Panc1 (cell line): ENCODE measurements around the gene SPOCK1.

Experiments used
- POLR2AphosphoS5 ChIP-seq: IDR thresholded peaks from 2 replicates; pipeline ENCODE4 v1.6.1; 2012; ENCODE audit warnings: mild to moderate bottlenecking, low read depth, low read length, moderate library complexity
- REST ChIP-seq, 2 experiments: IDR thresholded peaks; 2 replicates each; pipeline ENCODE4 v1.6.1; 2011 to 2012; ENCODE audit warnings: low read depth in 2 of 2, control low read depth in 1 of 2, low read length in 1 of 2, mild to moderate bottlenecking in 1 of 2, moderate library complexity in 1 of 2; ENCODE audit not compliant: insufficient read depth in 1 of 2
- TCF7L2 ChIP-seq: IDR thresholded peaks from 2 replicates; pipeline ENCODE4 v1.6.1; 2011; ENCODE audit warnings: mild to moderate bottlenecking, low read depth, low read length, inconsistent platforms
- TF ChIP-seq, protein P1 (sequence below): fragments of 450-650 bp; IDR thresholded peaks from 2 replicates; pipeline ENCODE4 v1.5.1; 2017; ENCODE audit warnings: mild to moderate bottlenecking

DNA sequence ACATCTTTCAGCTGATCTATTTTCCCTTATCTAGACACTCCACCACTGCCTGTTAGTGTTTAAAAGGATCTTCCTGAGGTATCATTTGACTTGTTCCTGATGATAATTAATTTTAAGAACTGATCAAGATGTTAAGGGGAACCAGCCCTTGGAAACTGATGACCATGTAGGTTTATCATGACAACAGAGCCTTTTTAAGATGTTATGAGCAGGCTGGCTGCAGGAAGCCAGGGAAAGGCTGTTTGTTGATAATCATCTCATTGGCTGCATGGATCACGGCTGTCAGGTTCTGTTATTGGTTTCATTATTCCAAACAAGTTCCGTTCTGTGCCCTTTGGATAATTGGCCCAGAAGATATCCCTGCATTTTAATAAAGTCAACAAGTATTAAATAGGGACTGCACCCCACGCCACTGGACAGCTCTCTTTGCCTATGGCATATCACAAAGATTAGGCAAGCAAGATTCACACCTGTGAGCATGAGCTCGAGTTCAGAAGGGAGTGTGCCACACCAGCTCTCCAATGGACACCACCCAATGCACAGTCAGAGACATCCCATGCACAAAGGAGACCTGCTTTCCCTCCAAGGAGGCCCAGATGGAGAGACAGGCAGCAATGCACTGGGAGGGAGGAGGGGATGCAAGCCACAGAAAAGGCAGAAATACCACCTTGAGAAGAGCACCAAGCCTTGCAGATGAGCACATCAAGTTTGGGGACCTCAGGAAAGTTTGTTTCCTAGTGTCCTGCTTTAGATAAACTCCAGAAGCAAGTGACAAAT lies 88.7 kb downstream of the SPOCK1 start:
- TF ChIP-seq, protein P1, sequence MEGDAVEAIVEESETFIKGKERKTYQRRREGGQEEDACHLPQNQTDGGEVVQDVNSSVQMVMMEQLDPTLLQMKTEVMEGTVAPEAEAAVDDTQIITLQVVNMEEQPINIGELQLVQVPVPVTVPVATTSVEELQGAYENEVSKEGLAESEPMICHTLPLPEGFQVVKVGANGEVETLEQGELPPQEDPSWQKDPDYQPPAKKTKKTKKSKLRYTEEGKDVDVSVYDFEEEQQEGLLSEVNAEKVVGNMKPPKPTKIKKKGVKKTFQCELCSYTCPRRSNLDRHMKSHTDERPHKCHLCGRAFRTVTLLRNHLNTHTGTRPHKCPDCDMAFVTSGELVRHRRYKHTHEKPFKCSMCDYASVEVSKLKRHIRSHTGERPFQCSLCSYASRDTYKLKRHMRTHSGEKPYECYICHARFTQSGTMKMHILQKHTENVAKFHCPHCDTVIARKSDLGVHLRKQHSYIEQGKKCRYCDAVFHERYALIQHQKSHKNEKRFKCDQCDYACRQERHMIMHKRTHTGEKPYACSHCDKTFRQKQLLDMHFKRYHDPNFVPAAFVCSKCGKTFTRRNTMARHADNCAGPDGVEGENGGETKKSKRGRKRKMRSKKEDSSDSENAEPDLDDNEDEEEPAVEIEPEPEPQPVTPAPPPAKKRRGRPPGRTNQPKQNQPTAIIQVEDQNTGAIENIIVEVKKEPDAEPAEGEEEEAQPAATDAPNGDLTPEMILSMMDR, result no peak
- TF ChIP-seq POLR2AphosphoS5 (no peak), REST (IDR thresholded peaks at IDR 0.05; ENCODE audit: insufficient read depth in 1 of 2, low read depth in 2 of 2, low read length in 1 of 2) (no peak), TCF7L2 (no peak)
